A172 (cell line): Measurements from ENCODE around the gene EML6. TPM values are rescaled to one million over a fixed set of nuclear protein-coding genes. Genes with fewer than 3 reads are reported as not detected.
"Not testable (repeated sequence)": the region's sequence is repeated elsewhere in the genome, so short reads cannot be mapped to it uniquely, and the experiment has no call there.

Experiments used
- DNase-seq: peaks from one replicate; pipeline ENCODE4 v3.0.0-alpha.2; 2015; ENCODE audit warnings: low spot score
- total RNA-seq: library from RNA; depleted of rRNA; stranded (reverse); fragments of >200 nt; shearing (Covaris generic); gene quantifications from 2 replicates; pipeline ENCODE4 v1.2.3, GENCODE V29; 2014

The EML6 gene
- total RNA-seq, 1 experiment from 2014 or later: 0.67 TPM

GRCh38 chr2:54965425-54965824 is 242.0 kb downstream of the EML6 start:
- no peak for DNase-seq

- DNase-seq: peak; percentile 26
Measured at GRCh38 chr2:54966165-54966832, 242.8 kb downstream of the EML6 start.

GRCh38 chr2:54966837-54967236 is 243.4 kb downstream of the EML6 start:
- DNase-seq: no peak

GRCh38 chr2:54967269-54967668 is 243.8 kb downstream of the EML6 start:
- no peak for DNase-seq

GRCh38 chr2:54967759-54968365 is 244.4 kb downstream of the EML6 start:
- DNase-seq: no peak

GRCh38 chr2:54968561-54969218 is 245.2 kb downstream of the EML6 start:
- no peak for DNase-seq

- DNase-seq: no peak
Measured at GRCh38 chr2:54969295-54969939, 246.0 kb downstream of the EML6 start.

- DNase-seq: no peak
Measured at GRCh38 chr2:54969940-54970338, 246.5 kb downstream of the EML6 start.

GRCh38 chr2:54975175-54975574 is 251.7 kb downstream of the EML6 start:
- no peak for DNase-seq

- no peak for DNase-seq
Measured at GRCh38 chr2:54975598-54976492, 252.4 kb downstream of the EML6 start.

GRCh38 chr2:54977149-54977548 is 253.7 kb downstream of the EML6 start:
- no peak for DNase-seq

GRCh38 chr2:54979321-54980044 is 256.0 kb downstream of the EML6 start:
- DNase-seq: no peak

GRCh38 chr2:54981385-54981784 is 257.9 kb downstream of the EML6 start:
- no peak for DNase-seq

GRCh38 chr2:54983345-54984220 is 260.1 kb downstream of the EML6 start:
- peak; percentile 56 for DNase-seq

- DNase-seq: peak; percentile 25
Measured at GRCh38 chr2:54984476-54984875, 261.0 kb downstream of the EML6 start.

- DNase-seq: no peak
Measured at GRCh38 chr2:54986264-54986663, 262.8 kb downstream of the EML6 start.

- DNase-seq: no peak
Measured at GRCh38 chr2:54988612-54989011, 265.1 kb downstream of the EML6 start.

GRCh38 chr2:54990694-54991093 is 267.2 kb downstream of the EML6 start:
- not testable (repeated sequence) for DNase-seq

- DNase-seq: no peak
Measured at GRCh38 chr2:54995553-54995952, 272.1 kb downstream of the EML6 start.

- DNase-seq: no peak
Measured at GRCh38 chr2:54997826-54998225, 274.4 kb downstream of the EML6 start.
